GM21619 (cell line): ENCODE measurements around the gene KRTAP10-8.
"Not testable (repeated sequence)": the region's sequence is repeated elsewhere in the genome, so short reads cannot be mapped to it uniquely, and the experiment has no call there.

Source experiments
- ATAC-seq: cut with Tn5 transposase; IDR thresholded peaks from one replicate; pipeline ENCODE4 v1.9.1; 2021; ENCODE audit not compliant: unreplicated experiment

Gene KRTAP10-8

DNA sequence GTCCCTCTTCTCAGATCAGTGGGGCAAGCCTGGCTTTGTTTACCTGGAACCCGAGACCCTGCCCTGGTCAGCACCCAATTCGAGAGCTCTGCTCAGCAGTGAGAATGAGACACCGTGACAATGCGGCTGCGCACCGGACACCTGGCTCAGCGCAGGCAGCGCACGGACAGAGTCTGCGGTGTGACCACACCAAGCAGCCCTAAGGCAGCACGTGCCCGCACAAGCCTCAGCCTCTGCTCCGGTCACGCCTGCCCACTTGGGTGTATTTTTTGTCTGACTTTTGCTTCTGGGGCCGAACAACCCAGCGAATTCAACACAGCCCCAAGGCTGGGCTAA is 4.7 kb downstream of the KRTAP10-8 start:
- ATAC-seq, result no peak

DNA sequence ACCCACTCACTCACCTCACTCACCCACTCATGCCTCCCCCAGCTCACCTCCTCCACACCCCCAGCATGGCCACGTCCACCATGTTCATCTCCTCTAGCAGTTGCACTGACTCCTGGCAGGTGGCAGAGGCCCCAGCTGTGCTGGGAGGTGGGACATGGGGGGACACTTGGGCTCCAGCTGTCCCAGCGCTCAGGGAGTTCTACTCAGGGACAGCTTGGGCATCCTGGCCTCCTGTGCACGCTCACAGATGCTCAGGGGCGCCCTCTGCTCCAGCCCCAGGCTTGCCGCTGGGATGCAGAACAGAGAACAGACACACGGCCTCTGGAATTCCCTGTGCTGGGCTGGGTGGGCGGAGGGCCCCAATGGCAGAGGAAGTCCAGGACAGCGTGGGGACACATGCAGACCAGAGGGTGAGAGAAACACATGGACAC is 5.2 kb downstream of the KRTAP10-8 start:
- no peak for ATAC-seq

DNA sequence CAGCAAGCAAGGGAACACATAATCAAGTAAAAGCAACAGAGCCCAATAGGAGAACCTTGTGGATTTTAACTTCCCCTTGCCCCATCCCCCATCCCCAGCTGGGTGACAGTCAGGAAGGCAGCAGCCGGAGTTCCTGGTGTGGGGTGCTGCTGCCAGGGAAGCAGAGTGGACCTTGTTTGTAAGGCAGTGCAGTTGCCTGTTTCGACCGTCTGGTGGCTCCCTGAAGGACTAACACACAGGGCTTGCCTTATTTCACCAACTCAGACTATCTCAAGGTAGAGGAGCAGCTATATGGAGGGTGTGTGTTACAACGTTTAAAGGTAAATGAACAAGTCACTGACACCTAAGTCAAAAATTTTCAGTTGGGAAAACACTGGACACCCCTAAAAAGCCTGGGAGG is 6.6 kb downstream of the KRTAP10-8 start:
- ATAC-seq, result no peak

DNA sequence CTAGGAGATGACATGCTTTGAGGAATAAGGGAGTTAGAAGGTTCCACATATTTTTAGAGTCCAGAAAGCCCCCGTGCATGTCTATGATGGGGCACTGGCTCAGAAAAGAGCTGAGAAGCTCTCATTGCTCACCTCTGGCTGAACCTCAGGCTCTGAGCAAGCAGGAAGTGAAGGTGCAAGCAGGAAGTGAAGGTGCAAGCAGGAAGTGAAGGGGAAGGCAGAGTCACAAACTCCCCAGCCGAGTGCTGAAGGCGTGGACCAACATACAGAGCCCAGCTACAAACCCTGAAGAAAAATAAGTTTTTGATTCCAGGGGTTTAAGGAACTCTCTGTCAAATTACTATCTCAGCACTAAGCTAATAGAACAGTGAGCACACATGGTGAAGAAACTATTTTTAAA is 7.0 kb downstream of the KRTAP10-8 start:
- ATAC-seq, result no peak

DNA sequence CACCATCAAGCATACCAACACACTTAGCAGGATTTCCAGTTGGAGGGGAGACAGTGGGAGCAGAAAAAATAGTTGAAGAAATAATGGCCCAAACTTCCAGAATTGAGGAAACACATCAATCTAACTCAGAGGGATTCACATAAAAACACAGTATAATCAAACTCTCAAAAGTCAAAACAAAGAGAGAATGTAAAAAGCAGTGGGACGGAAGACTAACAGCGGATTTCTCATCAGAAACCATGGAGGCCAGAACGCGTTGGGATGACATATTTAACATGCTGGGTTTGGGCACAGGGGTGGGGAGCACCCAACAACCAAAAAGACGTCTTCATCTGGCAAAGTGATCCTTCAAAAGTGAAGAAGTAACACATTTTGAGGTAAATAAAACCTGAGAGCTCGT is 8.0 kb downstream of the KRTAP10-8 start:
- ATAC-seq, result no peak

DNA sequence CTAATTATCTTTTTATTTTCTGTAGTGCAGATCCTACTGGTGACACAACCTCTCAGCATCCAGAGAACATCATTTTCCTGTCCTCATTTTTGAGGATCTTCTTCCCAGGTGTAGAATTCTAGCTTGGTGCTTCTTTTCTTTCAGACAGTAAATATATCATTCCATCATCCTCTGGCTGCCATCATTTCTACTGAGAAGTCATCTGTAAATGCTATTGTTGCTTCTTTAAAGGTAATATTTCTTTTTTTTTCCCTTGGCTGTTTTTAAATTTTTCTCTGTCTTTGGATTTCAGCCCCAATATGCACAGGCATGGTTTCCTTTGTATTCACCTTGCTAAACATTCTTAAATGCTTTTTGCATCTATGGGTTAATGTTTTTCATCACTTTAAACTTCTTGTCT is 11.7 kb downstream of the KRTAP10-8 start:
- ATAC-seq, result no peak

DNA sequence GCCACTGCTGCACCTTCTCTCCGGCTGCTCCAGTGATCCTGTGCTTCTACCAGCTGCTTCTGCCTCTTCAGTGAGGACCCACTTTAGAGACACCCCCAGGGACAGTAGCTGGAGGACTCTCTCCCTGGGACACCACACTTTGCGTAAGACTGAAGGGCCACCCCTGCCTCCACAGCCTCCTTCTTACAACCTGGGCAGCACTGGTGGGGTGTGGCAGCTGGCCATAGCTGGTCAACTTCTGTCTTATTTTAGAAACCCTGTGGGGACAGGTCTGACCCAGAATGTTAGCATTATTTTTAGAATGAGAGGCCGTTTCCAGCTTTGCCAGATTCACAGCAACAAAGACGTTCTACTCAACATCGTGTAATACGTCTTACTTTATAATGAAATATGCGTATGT is 13.9 kb downstream of the KRTAP10-8 start:
- ATAC-seq, result no peak

DNA sequence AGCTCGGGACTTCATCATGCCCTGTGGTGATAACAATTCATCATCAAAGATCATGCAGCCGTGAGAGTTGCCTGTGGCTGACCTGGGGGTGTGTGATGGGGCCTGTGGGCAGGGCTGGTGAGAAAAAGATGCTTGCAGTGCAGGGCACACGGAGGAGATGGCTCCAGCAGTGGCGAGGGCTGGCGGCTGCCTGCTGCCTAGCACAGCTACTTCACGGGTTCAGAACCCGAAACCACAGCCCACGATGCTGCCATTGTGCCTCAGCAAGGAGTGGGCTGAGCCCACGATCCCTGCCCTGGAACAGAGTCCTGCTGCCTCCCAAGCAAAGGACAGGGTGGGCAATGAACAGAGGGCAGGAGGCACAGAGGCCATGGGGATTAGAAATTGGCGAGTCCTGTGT is 14.4 kb downstream of the KRTAP10-8 start:
- ATAC-seq, result no peak

DNA sequence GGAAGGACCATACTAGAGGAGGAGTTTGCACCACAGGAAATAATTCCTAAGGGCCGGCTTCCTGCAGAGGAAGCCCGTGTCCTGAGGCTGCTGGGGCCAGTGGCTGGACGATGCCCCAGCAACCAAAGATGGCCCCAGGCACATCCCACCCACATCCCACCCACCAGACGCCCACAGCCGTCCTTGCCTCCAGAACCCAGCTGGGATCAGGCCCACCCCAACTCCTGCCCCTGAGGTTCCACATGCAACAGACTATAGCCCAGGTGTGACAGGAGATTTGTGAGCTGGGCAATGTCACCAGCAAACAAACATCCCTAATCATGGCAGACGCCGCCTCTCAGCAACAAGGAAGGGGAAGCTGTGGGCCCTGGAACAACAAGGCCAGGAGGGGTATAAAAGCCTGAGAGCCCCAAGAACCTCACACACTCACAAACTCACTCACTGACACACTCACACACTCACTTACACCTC is 14.8 kb downstream of the KRTAP10-8 start, which contains the start of gene KRTAP10-9:
Gene KRTAP10-9, plus strand, starts transcription at position 421 of the 471 bp plus-strand sequence. CDS start 79 bp downstream, outside the sequence.
- ATAC-seq, result no peak

DNA sequence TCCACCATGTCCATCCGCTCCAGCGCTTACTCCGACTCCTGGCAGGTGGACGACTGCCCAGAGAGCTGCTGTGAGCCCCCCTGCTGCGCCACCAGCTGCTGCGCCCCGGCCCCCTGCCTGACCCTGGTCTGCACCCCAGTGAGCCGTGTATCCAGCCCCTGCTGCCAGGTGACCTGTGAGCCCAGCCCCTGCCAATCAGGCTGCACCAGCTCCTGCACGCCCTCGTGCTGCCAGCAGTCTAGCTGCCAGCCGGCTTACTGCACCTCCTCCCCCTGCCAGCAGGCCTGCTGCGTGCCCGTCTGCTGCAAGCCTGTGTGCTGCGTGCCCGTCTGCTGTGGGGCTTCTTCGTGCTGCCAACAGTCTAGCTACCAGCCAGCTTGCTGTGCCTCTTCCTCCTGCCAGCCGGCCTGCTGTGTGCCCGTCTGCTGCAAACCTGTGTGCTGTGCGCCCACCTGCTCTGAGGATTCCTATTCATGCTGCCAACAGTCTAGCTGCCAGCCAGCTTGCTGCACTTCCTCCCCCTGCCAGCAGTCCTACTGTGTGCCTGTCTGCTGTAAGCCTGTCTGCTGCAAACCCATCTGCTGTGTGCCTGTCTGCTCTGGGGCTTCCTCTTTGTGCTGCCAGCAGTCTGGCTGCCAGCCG is 15.4 kb downstream of the KRTAP10-8 start:
- not testable (repeated sequence) for ATAC-seq

DNA sequence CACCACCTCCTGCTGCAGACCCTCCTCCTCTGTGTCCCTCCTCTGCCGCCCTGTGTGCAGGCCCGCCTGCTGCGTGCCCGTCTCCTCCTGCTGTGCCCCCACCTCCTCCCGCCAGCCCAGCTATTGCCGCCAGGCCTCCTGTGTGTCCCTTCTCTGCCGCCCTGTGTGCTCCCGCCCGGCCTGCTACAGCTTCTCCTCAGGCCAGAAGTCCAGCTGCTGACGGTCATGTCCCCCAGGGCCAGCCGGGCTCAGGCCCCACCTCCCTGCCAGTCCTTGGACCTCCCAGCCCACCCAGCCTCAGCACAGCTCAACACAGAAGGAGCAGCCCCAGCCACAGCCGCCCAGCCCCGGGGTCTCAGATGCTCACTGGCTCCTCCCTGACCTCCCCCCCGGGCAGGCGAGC is 16.0 kb downstream of the KRTAP10-8 start:
- not testable (repeated sequence) for ATAC-seq

DNA sequence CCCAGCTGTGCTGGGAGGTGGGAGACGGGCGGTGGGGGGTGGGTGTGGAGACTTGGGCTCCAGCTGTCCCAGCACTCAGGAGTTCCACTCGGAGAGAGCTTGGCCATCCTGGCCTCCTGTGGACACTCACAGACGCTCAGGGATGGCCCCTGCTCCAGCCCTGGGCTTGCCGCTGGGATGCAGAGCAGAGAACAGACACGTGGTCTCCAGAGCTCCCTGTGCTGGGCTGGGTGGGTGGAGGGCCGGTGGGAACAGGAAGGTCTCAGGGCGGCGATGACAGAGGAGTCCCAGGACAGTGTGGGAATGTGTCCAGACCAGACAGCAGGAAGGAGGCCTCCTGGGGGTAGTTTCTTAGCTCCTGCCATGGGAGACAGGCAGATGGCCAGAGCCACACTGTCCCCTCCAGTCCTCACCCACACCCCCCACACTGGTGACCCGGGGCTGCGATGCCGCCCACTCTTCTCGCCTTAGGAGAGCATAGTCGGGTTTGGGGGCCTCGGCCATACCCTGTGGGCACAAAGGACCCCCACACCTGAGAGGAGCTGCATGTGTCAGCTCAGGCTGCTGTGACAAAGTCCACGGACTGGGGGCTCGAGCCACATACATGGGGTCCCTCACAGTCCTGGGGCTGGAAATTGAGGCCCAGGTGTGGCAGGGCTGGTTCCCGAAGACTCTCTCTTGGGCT is 17.0 kb downstream of the KRTAP10-8 start:
- no peak for ATAC-seq

DNA sequence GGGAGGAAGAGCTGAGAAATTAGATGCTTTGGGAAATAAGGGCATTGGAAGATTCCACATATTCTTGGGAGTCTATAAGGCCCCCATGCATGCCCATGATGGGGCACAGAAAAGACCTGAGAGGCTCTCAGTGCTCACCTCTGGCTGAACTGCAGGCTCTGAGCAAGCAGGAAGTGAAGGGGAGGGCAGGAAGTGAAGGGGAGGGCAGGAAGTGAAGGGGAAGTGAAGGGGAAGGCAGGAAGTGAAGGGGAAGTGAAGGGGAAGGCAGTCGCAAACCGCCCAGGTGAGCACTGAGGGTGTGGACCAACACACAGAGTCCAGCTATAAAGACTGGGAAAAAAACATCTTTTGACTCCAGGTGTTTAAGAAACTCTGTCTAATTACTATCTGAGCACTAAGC is 18.6 kb downstream of the KRTAP10-8 start:
- ATAC-seq, result no peak

DNA sequence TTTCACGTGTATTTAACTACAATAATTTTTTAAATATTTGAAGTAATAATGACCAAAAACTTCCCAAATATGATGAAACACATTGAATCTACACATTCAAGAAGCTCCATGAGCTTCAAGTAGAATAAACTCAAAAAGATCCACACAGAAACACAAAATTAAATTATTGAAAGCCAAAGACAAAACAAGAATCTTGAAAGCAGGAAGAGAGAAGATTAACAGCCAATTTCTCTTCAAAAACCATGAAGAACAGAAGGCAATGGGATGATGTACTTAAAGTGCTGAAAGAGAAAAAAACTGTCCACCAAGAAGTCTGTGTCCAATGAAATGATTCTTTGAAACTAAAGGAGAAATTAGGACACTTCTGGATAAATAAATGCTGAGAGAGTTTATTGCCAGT is 20.2 kb downstream of the KRTAP10-8 start:
- ATAC-seq, result no peak

DNA sequence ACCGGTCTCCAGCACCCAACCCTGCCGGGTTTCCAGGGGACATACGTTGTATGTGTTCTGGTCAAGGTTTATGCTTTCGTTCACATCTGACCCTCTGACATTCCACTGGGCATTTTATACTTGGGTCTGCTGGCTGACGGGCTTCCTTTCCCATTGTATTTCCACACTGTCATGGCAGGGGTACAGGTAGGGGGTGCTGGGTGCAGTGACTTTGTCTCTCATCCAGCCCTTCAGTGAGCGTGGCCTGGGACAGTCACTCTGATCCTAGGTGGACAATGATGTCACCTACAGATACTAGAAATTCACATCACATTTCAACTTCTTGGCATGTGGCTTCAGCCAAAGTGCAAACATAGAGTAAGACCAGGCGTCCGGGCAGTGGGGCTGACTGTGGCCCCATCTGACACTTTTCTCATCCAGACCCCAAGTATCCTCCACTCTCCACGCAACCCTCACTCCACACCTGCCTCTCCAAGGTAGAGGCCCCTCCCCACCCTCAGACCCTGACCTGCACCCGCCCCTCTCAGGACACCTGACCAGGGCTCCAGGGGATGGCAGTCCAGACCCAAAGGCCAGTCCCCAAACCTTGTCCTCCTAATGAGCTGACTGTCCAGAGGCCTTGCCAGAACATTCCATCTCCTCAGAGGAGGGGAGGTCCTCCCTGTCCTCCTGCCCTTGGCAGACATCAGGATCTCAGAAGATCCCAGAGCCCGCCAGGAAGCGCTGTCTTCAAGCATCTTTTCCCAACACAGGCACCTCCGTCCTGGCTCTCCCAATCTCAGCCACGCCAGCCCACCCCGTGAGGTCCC is 24.5 kb downstream of the KRTAP10-8 start:
- ATAC-seq, result no peak

DNA sequence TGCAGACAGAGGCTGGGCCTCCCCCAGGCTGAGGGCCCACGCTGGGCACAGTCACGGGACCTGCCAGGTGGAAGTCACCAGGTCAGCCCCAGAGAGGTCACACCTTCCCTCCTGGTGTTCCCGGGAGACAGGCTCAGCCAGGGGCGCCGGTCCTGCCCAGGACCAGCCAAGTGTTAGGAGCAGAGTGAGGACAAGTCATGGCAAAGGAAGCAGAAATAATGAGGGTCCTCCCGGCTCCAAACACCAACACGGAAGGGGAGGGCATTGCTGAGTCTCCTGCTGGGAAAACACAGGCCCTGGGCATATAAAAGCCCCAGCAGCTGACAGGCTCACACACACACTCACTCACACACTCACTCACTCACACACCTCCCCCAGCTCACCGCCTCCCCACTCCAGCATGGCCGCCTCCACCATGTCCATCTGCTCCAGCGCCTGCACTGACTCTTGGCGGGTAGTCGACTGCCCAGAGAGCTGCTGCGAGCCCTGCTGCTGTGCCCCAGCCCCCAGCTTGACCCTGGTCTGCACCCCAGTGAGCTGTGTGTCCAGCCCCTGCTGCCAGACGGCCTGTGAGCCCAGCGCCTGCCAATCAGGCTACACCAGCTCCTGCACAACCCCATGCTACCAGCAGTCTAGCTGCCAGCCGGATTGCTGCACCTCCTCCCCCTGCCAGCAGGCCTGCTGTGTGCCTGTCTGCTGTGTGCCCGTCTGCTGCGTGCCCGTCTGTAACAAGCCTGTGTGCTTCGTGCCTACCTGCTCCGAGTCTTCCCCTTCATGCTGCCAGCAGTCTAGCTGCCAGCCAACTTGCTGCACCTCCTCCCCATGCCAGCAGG is 25.4 kb downstream of the KRTAP10-8 start, which contains the start of gene KRTAP10-10:
Gene KRTAP10-10, plus strand, starts transcription at position 339 of the 833 bp plus-strand sequence. Its CDS starts 62 bp downstream, at position 401.
- no peak for ATAC-seq

DNA sequence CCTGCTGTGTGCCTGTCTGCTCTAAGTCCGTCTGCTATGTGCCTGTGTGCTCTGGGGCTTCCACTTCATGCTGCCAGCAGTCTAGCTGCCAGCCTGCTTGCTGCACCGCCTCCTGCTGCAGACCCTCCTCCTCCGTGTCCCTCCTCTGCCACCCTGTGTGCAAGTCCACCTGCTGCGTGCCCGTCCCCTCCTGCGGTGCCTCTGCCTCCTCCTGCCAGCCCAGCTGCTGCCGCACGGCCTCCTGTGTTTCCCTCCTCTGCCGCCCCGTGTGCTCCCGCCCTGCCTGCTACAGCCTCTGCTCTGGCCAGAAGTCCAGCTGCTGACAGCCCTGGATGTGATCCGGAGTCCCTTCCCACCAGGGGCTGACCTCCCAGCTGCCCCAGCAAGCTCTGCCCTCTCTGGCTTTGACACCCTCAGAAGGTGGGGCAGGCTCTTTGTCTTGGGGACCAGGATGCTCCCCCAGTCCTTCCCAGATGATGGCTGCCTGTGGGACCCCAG is 26.0 kb downstream of the KRTAP10-8 start:
- ATAC-seq, result not testable (repeated sequence)

DNA sequence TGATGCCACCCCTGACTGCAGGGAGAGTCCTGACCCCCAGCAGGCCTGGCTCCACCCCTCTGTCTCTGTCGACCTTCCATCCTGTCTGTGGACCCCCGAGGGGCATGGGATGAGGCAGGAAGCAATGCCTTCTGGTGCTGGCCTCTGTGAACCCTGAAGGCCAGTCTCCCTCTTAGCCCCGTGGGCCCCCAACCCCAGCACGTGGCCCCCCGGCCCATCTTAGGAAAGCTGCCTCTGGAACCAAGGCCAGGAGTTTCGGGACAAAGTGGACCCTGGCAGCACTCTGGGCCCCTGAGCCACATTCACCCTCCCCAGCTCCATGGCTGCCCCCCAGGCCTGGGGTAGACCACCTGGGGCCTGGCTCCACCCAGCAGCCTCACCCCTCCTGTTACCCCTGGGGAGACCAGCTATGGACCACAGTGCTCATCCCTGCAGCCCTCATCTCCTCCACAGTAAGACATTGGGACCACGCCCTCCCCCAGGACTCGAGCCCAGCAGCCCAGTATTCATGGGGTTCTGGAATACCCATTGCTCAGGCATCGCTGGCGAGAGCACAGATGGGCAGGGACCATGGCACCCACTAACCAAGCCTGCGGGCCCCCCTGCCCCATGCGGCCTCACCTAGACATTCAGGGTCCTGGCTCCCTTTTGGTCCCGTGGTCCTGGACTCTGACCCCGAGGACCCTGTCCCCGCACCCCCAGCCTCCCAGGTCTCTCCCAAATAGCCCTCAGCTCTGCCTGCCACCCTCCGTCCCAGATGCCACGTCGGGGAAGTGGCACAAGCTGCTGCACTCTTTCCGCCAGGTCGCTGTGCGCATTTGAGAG is 26.8 kb downstream of the KRTAP10-8 start:
- not testable (repeated sequence) for ATAC-seq

DNA sequence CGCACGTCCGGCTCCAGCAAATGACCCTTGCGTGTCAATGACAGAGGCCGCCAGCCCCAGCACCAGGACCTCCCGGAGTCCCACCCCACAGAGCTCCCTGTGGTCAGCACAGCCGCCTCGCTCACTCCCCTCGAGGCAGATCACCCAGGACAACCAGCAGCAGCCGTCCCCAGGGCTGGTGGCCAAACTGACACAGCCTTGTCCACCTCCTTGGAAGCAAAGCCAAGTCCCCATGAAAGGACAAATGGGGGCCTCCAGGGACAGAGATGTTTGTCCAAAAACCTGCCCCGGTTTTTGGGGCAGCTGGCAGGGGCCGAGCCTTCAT is 27.4 kb downstream of the KRTAP10-8 start:
- no peak for ATAC-seq

DNA sequence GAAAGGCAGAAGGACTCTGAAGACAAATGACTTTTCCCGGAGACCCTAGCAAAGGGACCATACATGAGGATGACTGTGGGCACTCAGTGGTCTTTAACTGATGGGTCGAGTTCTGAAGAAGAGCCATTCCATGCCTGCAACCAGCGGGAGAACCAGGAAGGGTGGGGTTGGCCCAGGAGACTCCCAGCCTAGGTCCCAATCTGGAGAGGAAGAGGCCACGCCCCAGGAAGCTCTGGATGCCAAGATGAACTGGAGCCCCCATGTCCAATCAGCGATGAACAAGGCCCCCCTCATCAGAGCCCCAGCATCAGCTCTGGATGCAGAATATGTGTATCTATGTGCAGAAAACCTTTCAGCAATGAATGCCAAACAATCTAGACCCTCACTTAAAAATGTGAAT is 28.9 kb downstream of the KRTAP10-8 start:
- no peak for ATAC-seq
